Measurements from ENCODE around the gene IFT80. TPM values are rescaled to one million over a fixed set of nuclear protein-coding genes. Genes with fewer than 3 reads are reported as not detected.

Gene IFT80
- total RNA-seq, 1 donor from 2014 or later = 10.2 TPM

- peaks cover 4 to 5% of the 10 kb centered on the region in 2 donors for H3K36me3 ChIP-seq
- no peaks in the 10 kb centered on the region for H3K9me3 ChIP-seq
- H3K27me3 ChIP-seq = no peaks in the 10 kb centered on the region
- no peaks in the 10 kb centered on the region for H3K4me1 ChIP-seq
- TF ChIP-seq, protein P1, sequence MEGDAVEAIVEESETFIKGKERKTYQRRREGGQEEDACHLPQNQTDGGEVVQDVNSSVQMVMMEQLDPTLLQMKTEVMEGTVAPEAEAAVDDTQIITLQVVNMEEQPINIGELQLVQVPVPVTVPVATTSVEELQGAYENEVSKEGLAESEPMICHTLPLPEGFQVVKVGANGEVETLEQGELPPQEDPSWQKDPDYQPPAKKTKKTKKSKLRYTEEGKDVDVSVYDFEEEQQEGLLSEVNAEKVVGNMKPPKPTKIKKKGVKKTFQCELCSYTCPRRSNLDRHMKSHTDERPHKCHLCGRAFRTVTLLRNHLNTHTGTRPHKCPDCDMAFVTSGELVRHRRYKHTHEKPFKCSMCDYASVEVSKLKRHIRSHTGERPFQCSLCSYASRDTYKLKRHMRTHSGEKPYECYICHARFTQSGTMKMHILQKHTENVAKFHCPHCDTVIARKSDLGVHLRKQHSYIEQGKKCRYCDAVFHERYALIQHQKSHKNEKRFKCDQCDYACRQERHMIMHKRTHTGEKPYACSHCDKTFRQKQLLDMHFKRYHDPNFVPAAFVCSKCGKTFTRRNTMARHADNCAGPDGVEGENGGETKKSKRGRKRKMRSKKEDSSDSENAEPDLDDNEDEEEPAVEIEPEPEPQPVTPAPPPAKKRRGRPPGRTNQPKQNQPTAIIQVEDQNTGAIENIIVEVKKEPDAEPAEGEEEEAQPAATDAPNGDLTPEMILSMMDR (IDR thresholded peaks at IDR 0.05) = no peak
- no peak for DNase-seq (ENCODE audit: low spot score in 2 of 2)
- H3K4me3 ChIP-seq = no peak overlapping the region
- intact Hi-C loops (cut with DNase I) = no loop called here
- no peak overlapping the region for H3K27ac ChIP-seq
These were observed 96.2 kb downstream of the IFT80 start for GRCh38 chr3:160302806-160303205.

DNA sequence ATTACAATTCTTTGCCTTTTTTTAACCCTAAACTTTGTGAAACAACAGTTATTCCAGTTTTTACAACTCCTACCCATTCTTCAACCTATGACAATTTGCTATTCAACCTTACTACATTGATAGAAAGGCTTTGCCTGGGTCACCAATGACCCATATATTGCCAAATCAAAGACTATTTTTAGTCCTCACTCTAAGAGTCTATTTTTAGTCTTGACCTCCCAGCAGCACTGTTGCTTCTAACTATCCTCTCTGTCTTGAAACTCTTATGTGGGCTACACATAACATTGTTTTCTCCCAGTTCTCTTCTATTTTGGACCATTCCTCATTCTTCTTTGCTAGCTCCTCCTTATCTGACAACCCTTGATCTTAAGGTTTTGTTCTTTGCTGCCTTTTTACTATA, 102.4 kb downstream of the IFT80 start:
- DNase-seq (ENCODE audit: low spot score in 2 of 2) = no peak
- Histone ChIP-seq H3K36me3 (no peaks in the 10 kb centered on the region), H3K27me3 (no peaks in the 10 kb centered on the region), H3K4me1 (no peaks in the 10 kb centered on the region), H3K9me3 (no peaks in the 10 kb centered on the region), H3K27ac (no peak overlapping the region), H3K4me3 (no peak overlapping the region)
- TF ChIP-seq, protein P1 (IDR thresholded peaks at IDR 0.05) = no peak
- intact Hi-C loops (cut with DNase I) = no loop called here

- intact Hi-C loops (cut with DNase I) = no loop called here
These were observed 107.1 kb downstream of the IFT80 start for GRCh38 chr3:160291909-160292299.

GRCh38 chr3:160291290-160291908, 107.6 kb downstream of the IFT80 start:
- H3K27me3 ChIP-seq = no peaks in the 10 kb centered on the region
- TF ChIP-seq, protein P1 (IDR thresholded peaks at IDR 0.05) = no peak
- H3K36me3 ChIP-seq = peaks cover 0 to 5% of the 10 kb centered on the region in 2 donors
- DNase-seq (ENCODE audit: low spot score in 2 of 2) = no peak
- H3K4me1 ChIP-seq = no peaks in the 10 kb centered on the region
- intact Hi-C loops (cut with DNase I) = no loop called here
- no peak overlapping the region for H3K27ac ChIP-seq
- no peak overlapping the region for H3K4me3 ChIP-seq
- no peaks in the 10 kb centered on the region for H3K9me3 ChIP-seq

More at GRCh38 chr3:160291909-160292299, 107.1 kb downstream of the IFT80 start:
- DNase-seq (ENCODE audit: low spot score in 2 of 2) = no peak
- TF ChIP-seq, protein P1 (IDR thresholded peaks at IDR 0.05) = no peak
- H3K27ac ChIP-seq = no peak overlapping the region
- no peaks in the 10 kb centered on the region for H3K27me3 ChIP-seq
- H3K9me3 ChIP-seq = no peaks in the 10 kb centered on the region
- H3K4me3 ChIP-seq = no peak overlapping the region
- no peaks in the 10 kb centered on the region for H3K4me1 ChIP-seq
- H3K36me3 ChIP-seq = no peaks in the 10 kb centered on the region

GRCh38 chr3:160287666-160288065, 111.4 kb downstream of the IFT80 start:
- H3K4me1 ChIP-seq = no peaks in the 10 kb centered on the region
- intact Hi-C loops (cut with DNase I) = no loop called here
- no peaks in the 10 kb centered on the region for H3K9me3 ChIP-seq
- no peak overlapping the region for H3K4me3 ChIP-seq
- TF ChIP-seq, protein P1 (IDR thresholded peaks at IDR 0.05) = no peak
- no peak for DNase-seq (ENCODE audit: low spot score in 2 of 2)
- H3K27me3 ChIP-seq = no peaks in the 10 kb centered on the region
- peaks cover 0 to 8% of the 10 kb centered on the region in 2 donors for H3K36me3 ChIP-seq
- H3K27ac ChIP-seq = no peak overlapping the region

DNA sequence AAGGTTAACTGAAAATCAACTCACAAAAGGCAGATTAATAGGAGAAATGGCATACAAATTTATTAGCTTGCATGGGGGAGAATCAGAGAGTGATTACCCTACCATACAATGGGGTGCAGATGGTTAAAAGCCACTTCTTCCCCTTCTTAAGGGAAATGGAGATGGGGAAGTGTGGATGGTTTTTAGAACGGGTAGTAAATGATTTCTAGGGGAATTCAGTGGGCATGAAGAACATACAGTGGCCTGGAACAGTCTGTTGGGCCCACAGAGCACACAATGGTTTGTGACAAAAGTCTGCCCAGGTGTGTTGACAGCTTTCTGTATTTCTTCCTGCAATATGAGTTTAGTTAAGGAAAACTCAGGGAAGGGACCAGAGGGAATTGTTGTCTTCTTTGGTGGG, 112.8 kb downstream of the IFT80 start:
- Histone ChIP-seq H3K36me3 (peaks cover 0 to 8% of the 10 kb centered on the region in 2 donors), H3K4me1 (no peaks in the 10 kb centered on the region), H3K4me3 (no peak overlapping the region), H3K9me3 (no peaks in the 10 kb centered on the region), H3K27ac (no peak overlapping the region), H3K27me3 (no peaks in the 10 kb centered on the region)
- TF ChIP-seq, protein P1 (IDR thresholded peaks at IDR 0.05) = no peak
- intact Hi-C loops (cut with DNase I) = no loop called here
- no peak for DNase-seq (ENCODE audit: low spot score in 2 of 2)

Measured in ascending aorta (tissue), 2 donors.